ENCODE measurements around the gene ARSB.

- TF ChIP-seq CTCF (conservative IDR thresholded peaks at IDR 0.05; ENCODE audit: low read length) = no peak
- TF ChIP-seq EZH2phosphoT487 (IDR thresholded peaks at IDR 0.05; ENCODE audit: borderline replicate concordance, low read depth, low read length) = no peak
Measured at GRCh38 chr5:78835176-78835575, 149.9 kb downstream of the ARSB start.

Measured in OCI-LY7 (cell line).